ENCODE results near the gene CDIP1. TPM values are rescaled to one million over a fixed set of nuclear protein-coding genes. Genes with fewer than 3 reads are reported as not detected.
"Not testable (repeated sequence)": the region's sequence is repeated elsewhere in the genome, so short reads cannot be mapped to it uniquely, and the experiment has no call there.

The CDIP1 gene
- total RNA-seq: 10 to 100 TPM; 17.1 to 26.8 TPM
- long read RNA-seq, partial matches to known transcripts: 1 of 9 reads
- long read RNA-seq, other reads (novel, unspliced or antisense): 8 of 9 reads

DNA sequence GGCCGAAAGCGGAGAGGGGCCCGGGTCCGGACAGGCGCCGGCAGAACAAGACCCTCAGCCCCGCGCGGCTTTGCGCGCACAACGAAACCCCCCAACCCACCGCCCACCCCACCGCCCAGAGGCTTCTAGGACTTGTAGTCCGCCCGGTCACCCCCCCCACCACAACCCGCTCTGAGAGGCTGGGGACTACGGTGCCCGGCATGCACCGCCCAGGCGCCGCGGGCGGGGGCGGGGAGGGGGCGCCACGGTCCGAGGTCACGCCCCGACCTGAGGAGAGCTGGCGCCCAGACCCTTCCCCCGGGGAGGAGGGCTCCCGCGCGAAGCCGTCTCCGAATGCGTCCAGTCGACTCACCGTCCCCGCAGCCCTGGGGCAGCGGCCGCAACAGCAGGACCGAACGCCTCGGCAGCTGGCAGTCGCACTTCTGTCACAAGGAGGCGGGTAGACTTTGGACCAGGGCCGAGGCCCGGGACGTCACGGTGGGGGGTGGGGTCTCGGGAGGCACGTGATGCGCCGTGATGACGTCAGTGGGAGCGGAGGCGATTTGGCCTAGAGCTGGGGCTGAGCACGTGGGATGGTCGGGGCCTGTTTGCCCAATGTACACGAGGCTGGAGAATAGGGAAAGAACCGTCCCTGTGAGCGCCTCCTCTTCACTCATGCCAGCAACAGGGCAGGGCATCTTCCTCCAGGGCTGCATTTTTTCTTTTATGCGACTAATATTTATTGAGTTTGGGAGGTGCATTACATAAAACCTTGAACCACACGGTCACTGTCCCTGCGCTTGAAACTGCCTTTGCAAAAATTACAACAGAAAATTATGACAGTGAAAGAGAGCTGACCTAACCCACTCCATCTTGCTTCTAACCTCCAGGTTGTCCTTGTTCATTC is at the start of gene CDIP1:
TSS of gene CDIP1 (minus strand) at position 424 of the 886 bp plus-strand sequence. CDS start 24,643 bp downstream, outside the sequence.
- DNase-seq (peak; percentile 97 to 98), ATAC-seq (peak; percentile 94)
- intact Hi-C loops (cut with DNase I, micrococcal nuclease): no loop called here

- intact Hi-C loops (cut with DNase I, micrococcal nuclease): loop anchor here in 1 of 2 donors (10.0 kb wide), 1 partner anchor 71 kb away; no protein-coding TSS in a partner anchor
- DNase-seq (no peak), ATAC-seq (no peak)
Observed at GRCh38 chr16:4586291-4586690, 47.7 kb upstream of the CDIP1 start.

DNA sequence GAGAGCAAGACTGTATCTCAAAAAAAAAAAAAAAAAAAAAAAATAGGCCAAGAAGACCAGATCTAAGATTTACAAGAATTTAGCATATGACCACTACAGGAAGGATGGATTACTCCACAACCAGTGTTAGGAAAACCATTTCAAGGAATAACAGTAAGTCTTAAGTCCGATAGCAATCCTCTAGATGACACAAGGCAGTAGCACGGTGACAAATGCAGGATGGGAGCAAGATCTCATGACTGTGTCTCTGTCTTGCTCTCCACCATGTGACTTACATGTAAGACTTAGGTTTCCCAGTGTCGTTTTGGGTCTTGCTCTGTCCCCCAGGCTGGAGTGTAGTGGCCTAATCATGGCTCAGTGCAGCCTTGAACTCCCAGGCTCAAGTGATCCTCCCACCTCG is 45.3 kb upstream of the CDIP1 start:
- intact Hi-C loops (cut with DNase I, micrococcal nuclease): loop anchor here in 1 of 2 donors (10.0 kb wide), 1 partner anchor 69 kb away; no protein-coding TSS in a partner anchor
- DNase-seq (no peak), ATAC-seq (no peak)

DNA sequence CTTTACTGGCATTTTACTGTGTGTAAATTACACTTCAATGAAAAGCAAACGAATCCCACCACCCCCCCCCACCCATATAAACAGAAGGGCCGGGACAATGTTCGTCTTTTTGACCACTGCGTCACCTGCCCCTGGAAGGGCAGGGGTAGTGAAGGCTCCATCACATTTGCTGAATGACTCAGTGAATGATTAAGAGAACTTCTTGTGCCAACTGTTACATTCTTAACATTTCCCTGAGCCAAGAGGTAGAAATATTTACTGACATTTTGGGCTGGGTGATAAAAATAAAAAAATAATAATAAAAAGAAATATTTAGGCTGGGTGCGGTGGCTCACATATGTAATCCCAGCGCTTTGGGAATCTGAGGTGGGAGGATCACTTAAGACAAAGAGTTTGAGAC is 41.7 kb upstream of the CDIP1 start:
- intact Hi-C loops (cut with DNase I, micrococcal nuclease): loop anchor here in 1 of 2 donors (10.0 kb wide), 1 partner anchor 65 kb away; no protein-coding TSS in a partner anchor
- no peak for DNase-seq
- ATAC-seq: no peak

DNA sequence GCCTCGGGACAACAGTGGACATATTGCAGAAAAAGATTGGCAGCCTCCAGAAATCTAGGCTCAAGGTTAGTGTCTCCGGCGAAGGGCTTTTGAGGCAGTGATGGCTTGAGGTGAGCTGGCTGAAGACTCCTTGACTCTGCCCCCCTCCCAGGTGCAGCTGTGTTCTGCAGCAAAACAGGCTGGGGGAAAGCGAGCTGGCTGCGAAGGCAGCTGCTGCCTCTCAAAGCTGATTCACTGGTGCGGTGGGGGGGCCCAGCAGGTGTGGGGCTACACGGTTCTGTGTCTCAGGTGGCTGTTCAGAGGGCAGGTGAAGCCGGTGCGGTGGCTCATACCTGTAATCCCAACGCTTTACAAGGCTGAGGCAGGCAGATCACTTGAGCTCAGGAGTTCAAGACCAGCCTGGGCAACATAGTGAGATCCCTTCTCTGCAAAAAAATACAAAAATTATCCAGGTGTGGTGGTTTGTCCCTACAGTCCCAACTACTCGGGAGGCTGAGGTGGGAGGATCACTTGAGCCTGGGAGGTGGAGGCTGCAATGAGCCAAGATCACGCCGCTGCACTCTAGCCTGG is 40.5 kb upstream of the CDIP1 start:
- no peak for ATAC-seq
- intact Hi-C loops (cut with DNase I, micrococcal nuclease): no loop called here
- DNase-seq: no peak

GRCh38 chr16:4576008-4576407 is 37.4 kb upstream of the CDIP1 start:
- no peak for DNase-seq
- intact Hi-C loops (cut with DNase I, micrococcal nuclease): no loop called here
- ATAC-seq: no peak

- intact Hi-C loops (cut with DNase I, micrococcal nuclease): no loop called here
- DNase-seq (no peak), ATAC-seq (no peak)
Observed at GRCh38 chr16:4574919-4575705, 36.5 kb upstream of the CDIP1 start.

DNA sequence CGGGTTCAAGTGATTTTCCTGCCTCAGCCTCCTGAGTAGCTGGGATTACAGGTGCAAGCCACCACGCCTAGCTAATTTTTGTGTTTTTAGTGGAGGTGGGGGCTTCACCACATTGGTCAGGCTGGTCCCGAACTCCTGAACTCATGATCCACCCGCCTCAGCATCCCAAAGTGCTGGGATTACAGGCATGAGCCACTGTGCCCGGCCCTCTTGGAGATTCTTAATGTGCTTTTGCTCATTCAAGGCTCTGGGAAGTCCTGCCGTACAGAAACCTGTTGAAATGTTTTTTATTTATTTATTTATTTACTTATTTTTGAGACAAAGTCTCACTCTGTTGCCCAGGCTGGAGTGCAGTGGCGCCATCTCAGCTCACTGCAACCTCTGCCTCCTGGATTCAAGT is 35.4 kb upstream of the CDIP1 start:
- ATAC-seq; DNase-seq; intact Hi-C loops (cut with DNase I, micrococcal nuclease): not testable (repeated sequence)

DNA sequence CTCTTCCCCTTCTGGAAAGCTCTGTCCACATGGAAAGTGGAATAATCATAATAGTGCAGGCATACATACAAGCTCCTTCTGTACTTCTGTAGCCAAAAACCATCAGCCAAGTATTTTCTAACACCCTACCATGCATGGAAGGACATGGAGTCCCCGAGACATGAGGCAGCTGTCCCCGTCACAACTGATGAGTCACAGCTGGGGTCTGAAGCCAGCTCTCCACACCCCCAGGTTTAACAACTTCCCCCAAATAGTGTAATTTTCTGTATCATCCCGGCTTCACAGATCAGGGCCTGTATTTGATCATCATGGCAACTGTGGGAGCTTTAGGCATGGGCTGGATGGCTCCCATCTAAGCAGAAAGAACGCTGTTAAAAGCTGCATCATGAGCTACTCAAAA is 34.1 kb upstream of the CDIP1 start:
- ATAC-seq: no peak
- intact Hi-C loops (cut with DNase I, micrococcal nuclease): no loop called here

DNA sequence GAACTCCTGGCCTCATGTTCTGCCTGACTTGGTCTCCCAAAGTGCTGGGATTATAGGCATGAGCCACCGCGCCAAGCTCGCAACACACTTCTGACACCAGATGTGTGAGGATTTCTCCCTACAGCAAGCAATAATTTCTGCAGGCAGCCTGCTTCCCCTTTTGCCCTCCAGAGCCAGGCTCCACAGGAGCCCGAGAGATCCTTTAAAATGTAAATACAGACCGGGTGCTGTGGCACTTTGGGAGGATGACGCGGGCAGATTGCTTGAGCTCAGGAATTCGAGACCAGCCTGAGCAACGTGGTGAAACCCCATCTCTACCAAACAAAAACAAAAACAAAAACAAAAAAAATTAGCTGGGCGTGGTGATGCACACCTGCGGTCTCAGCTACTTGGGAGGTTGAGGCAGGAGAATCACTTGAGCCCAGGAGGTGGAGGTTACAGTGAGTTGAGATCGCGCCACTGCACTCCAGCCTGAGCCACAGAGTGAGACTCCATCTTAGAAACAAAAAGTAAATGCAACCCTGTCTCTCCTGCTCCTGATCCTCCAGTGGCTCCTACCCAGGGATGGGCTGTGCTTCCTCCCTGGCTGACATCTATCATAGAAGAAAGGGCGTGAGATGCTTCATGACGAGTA is 32.2 kb upstream of the CDIP1 start:
- DNase-seq (no peak), ATAC-seq (no peak)
- intact Hi-C loops (cut with DNase I, micrococcal nuclease): no loop called here

More for the DNA sequence above, 34.1 kb upstream of the CDIP1 start:
- no peak for DNase-seq

GRCh38 chr16:4570086-4570485 is 31.5 kb upstream of the CDIP1 start:
- no peak for DNase-seq
- intact Hi-C loops (cut with DNase I, micrococcal nuclease): no loop called here
- no peak for ATAC-seq

GRCh38 chr16:4566144-4566543 is 27.6 kb upstream of the CDIP1 start:
- intact Hi-C loops (cut with DNase I, micrococcal nuclease): no loop called here
- ATAC-seq (no peak), DNase-seq (no peak)

DNA sequence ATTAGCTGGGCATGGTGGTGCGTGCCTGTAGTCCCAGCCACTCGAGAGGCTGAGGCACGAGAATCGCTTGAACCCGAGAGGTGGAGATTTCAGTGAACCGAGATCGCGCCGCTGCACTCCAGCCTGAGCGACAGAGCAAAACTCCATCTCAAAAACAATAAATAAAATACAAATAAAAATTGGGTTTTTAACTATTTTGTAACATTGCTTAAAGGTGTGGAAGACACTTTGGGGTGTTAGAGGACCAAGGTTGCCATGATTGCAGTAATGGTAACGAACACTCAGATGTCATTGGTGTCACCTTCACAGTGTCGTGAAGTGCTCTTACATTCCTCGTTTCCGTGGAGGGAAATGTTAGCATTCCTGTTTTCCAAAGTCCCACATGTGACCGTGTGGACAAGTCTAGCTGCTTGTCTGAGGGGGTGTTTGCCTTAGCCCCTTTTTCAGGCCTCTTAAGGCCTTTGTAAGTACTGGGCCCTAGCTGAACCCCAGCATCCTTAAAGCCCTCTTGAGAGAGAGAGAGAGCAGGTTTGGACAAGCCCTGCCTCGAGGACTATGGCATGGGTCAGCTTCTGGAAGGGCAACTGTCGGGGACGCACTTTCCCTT is 26.2 kb upstream of the CDIP1 start:
- intact Hi-C loops (cut with DNase I, micrococcal nuclease): no loop called here
- ATAC-seq (no peak), DNase-seq (no peak)

GRCh38 chr16:4561596-4561995 is 23.0 kb upstream of the CDIP1 start:
- DNase-seq (no peak), ATAC-seq (no peak)
- intact Hi-C loops (cut with DNase I, micrococcal nuclease): no loop called here

GRCh38 chr16:4557973-4558372 is 19.4 kb upstream of the CDIP1 start:
- intact Hi-C loops (cut with DNase I, micrococcal nuclease): no loop called here
- ATAC-seq: no peak

GRCh38 chr16:4556580-4556979 is 18.0 kb upstream of the CDIP1 start:
- intact Hi-C loops (cut with DNase I, micrococcal nuclease): no loop called here
- DNase-seq (no peak), ATAC-seq (no peak)

More at GRCh38 chr16:4557973-4558372, 19.4 kb upstream of the CDIP1 start:
- DNase-seq: no peak

GRCh38 chr16:4556112-4556511 is 17.5 kb upstream of the CDIP1 start, which contains the start of gene C16orf96:
Gene C16orf96, plus strand, starts transcription at chr16:4556340. Its CDS starts 150 bp downstream, at chr16:4556490.
- ATAC-seq: no peak
- DNase-seq: no peak
- intact Hi-C loops (cut with DNase I, micrococcal nuclease): no loop called here

- ATAC-seq (no peak), DNase-seq (no peak)
Observed at GRCh38 chr16:4552541-4552940, 14.0 kb upstream of the CDIP1 start.

More at GRCh38 chr16:4552541-4552940, 14.0 kb upstream of the CDIP1 start:
- intact Hi-C loops (cut with DNase I, micrococcal nuclease): no loop called here

All from left colon (tissue), 2 donors.